ENCODE measurements around the gene MED4. TPM values are rescaled to one million over a fixed set of nuclear protein-coding genes. Genes with fewer than 3 reads are reported as not detected.
"Not testable (repeated sequence)": the region's sequence is repeated elsewhere in the genome, so short reads cannot be mapped to it uniquely, and the experiment has no call there.

The MED4 gene
- polyA plus RNA-seq, 6 donors from 2014 or later = 73.7 to 134 (median 78.6) TPM

- Mint-ChIP-seq H3K27ac (no peak overlapping the region), H3K27me3 (no peaks in the 10 kb centered on the region), H3K9me3 (peaks cover 4 to 54% (median 29%) of the 10 kb centered on the region in 7 donors), H3K4me3 (no peak overlapping the region), H3K36me3 (peaks cover 34 to 42% of the 10 kb centered on the region in 2 donors), H3K4me1 (peaks cover 0 to 2% (median 0%) of the 10 kb centered on the region in 3 donors)
- DNase-seq = no peak
- ATAC-seq (ENCODE audit: low read depth in 2 of 2) = no peak
Measured at GRCh38 chr13:48072787-48073186, 22.1 kb downstream of the MED4 start.

GRCh38 chr13:48072304-48072703 lies 22.6 kb downstream of the MED4 start:
- DNase-seq (no peak), ATAC-seq (ENCODE audit: low read depth in 2 of 2) (no peak)
- Mint-ChIP-seq H3K9me3 (peaks cover 4 to 58% (median 30%) of the 10 kb centered on the region in 7 donors), H3K4me3 (no peak overlapping the region), H3K4me1 (peaks cover 0 to 2% (median 0%) of the 10 kb centered on the region in 3 donors), H3K27ac (no peak overlapping the region), H3K36me3 (peaks cover 39 to 45% of the 10 kb centered on the region in 2 donors), H3K27me3 (no peaks in the 10 kb centered on the region)

DNA sequence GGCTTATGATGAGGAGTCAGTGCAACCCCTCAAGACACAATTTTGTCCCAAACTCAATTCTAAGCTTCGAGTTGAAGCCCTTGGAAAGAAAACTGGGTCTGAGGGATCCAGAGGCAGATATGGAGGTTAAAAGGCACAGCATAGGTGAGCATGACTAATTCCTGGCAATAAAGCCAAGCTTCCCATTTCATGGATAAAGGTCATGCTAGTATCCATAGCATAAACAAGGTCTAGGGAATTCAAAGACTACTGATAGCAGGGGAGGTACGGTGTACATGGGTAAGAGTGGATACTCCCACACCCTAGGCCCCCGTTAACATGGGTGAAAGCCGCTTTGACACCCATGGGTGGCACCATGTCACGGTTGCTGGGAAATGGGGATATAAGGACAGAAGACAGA lies 24.0 kb downstream of the MED4 start:
- Mint-ChIP-seq H3K36me3 (peaks cover 38 to 57% of the 10 kb centered on the region in 2 donors), H3K27ac (no peak overlapping the region), H3K9me3 (peaks cover 4 to 70% (median 33%) of the 10 kb centered on the region in 7 donors)

DNA sequence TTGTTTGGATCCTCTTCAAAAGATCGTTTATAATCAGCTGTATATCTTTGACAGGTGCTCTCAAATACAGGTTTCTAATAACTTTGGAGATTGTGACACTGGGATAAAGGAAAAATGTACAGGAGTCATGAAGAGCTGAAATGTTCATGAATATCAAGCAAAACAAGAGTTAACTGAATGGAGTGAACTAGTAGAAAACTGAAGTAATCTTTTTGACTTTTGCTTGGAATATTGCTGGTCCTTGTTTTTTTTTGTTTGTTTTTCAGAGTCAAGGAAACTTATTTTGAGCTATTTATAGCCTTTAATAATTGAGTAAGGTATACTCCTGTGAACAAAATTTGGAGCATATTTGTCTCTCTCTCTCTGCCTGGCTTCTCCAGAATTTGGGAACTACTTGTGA lies 25.3 kb downstream of the MED4 start:
- Mint-ChIP-seq H3K27ac (peak overlapping the region in 1 of 6 donors; percentile 44), H3K4me3 (no peak overlapping the region), H3K9me3 (peaks cover 4 to 70% (median 32%) of the 10 kb centered on the region in 7 donors), H3K36me3 (peaks cover 31 to 49% of the 10 kb centered on the region in 2 donors), H3K4me1 (peaks cover 0 to 2% (median 0%) of the 10 kb centered on the region in 3 donors), H3K27me3 (no peaks in the 10 kb centered on the region)
- ATAC-seq (ENCODE audit: low read depth in 2 of 2) (no peak), DNase-seq (no peak)

More for the DNA sequence above, 24.0 kb downstream of the MED4 start:
- no peak for DNase-seq
- no peak overlapping the region for H3K4me3 Mint-ChIP-seq
- H3K4me1 Mint-ChIP-seq = peaks cover 0 to 2% (median 0%) of the 10 kb centered on the region in 3 donors
- no peak for ATAC-seq (ENCODE audit: low read depth in 2 of 2)
- no peaks in the 10 kb centered on the region for H3K27me3 Mint-ChIP-seq

GRCh38 chr13:48068952-48069351 lies 26.0 kb downstream of the MED4 start:
- Mint-ChIP-seq H3K4me3 (no peak overlapping the region), H3K4me1 (no peaks in the 10 kb centered on the region), H3K9me3 (peaks cover 4 to 67% (median 30%) of the 10 kb centered on the region in 7 donors), H3K36me3 (peaks cover 30 to 45% of the 10 kb centered on the region in 2 donors), H3K27me3 (no peaks in the 10 kb centered on the region), H3K27ac (no peak overlapping the region)
- no peak for DNase-seq
- no peak for ATAC-seq (ENCODE audit: low read depth in 2 of 2)

GRCh38 chr13:48068036-48068435 lies 26.9 kb downstream of the MED4 start:
- H3K9me3 Mint-ChIP-seq = peaks cover 4 to 62% (median 30%) of the 10 kb centered on the region in 7 donors
- ATAC-seq (ENCODE audit: low read depth in 2 of 2) = no peak
- H3K27me3 Mint-ChIP-seq = no peaks in the 10 kb centered on the region
- H3K4me3 Mint-ChIP-seq = no peak overlapping the region
- peak overlapping the region in 1 of 6 donors; percentile 50 for H3K27ac Mint-ChIP-seq
- no peaks in the 10 kb centered on the region for H3K4me1 Mint-ChIP-seq
- DNase-seq = no peak
- peaks cover 29 to 42% of the 10 kb centered on the region in 2 donors for H3K36me3 Mint-ChIP-seq

GRCh38 chr13:48066310-48066989 lies 28.5 kb downstream of the MED4 start:
- DNase-seq = no peak
- Mint-ChIP-seq H3K4me3 (no peak overlapping the region), H3K9me3 (peaks cover 4 to 51% (median 24%) of the 10 kb centered on the region in 7 donors), H3K27me3 (no peaks in the 10 kb centered on the region), H3K27ac (peak overlapping the region in 2 of 6 donors; percentile 24 to 81), H3K36me3 (peaks cover 29 to 30% of the 10 kb centered on the region in 2 donors), H3K4me1 (no peaks in the 10 kb centered on the region)
- ATAC-seq (ENCODE audit: low read depth in 2 of 2) = no peak

DNA sequence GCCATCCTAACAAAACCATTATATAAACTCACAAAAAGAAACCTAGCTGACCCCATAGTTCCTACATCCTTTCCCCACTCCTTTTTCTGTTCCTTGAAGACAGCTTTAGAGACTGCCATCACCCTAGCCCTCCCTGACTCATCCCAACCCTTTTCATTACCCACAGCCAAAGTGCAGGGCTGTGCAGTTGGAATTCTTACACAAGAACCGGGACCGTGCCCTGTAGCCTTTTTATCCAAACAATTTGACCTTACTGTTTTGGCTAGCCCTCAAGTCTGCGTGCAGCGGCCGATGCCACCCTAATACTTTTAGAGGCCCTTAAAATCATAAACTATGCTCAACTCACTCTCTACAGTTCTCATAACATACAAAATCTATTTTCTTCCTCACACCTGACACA lies 35.0 kb downstream of the MED4 start:
- peak overlapping the region in 5 of 6 donors; percentile 7 to 75 (median 49) for H3K27ac Mint-ChIP-seq
- H3K27me3 Mint-ChIP-seq; ATAC-seq (ENCODE audit: low read depth in 2 of 2); H3K4me3 Mint-ChIP-seq; DNase-seq; H3K9me3 Mint-ChIP-seq: not testable (repeated sequence)
- H3K4me1 Mint-ChIP-seq = peaks cover 0 to 31% (median 15%) of the 10 kb centered on the region in 3 donors
- H3K36me3 Mint-ChIP-seq = peaks cover 4 to 19% of the 10 kb centered on the region in 2 donors

DNA sequence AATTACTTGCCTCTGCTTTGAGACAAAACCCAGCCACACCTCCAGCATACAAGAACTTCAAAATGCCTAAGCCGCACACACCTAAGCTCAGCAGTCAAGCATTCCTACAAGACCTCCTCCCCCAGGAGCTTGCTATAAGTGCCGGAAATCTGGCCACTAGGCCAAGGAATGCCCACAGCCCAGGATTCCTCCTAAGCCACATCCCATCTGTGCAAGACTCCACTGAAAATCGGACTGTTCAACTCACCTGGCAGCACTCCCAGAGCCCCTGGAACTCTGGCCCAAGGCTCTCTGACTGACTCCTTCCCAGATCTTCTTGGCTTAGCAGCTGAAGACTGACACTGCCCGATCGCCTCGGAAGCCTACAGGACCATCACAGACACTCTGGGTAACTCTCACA lies 36.4 kb downstream of the MED4 start:
- not testable (repeated sequence) for DNase-seq; H3K27me3 Mint-ChIP-seq; H3K4me3 Mint-ChIP-seq; H3K9me3 Mint-ChIP-seq; ATAC-seq (ENCODE audit: low read depth in 2 of 2)
- Mint-ChIP-seq H3K36me3 (peaks cover 0 to 19% of the 10 kb centered on the region in 2 donors), H3K4me1 (peaks cover 0 to 31% (median 15%) of the 10 kb centered on the region in 3 donors), H3K27ac (peak overlapping the region in 1 of 6 donors; percentile 47)

GRCh38 chr13:48055712-48056111 lies 39.2 kb downstream of the MED4 start:
- Mint-ChIP-seq H3K27ac (peak overlapping the region in 2 of 6 donors; percentile 7 to 40), H3K36me3 (peaks cover 18 to 36% of the 10 kb centered on the region in 2 donors)

GRCh38 chr13:48054601-48055000 lies 40.3 kb downstream of the MED4 start:
- H3K27ac Mint-ChIP-seq = no peak overlapping the region
- no peaks in the 10 kb centered on the region for H3K27me3 Mint-ChIP-seq
- DNase-seq (no peak), ATAC-seq (ENCODE audit: low read depth in 2 of 2) (no peak)
- H3K36me3 Mint-ChIP-seq = peaks cover 21 to 31% of the 10 kb centered on the region in 2 donors
- H3K9me3 Mint-ChIP-seq = no peaks in the 10 kb centered on the region
- peaks cover 0 to 26% (median 14%) of the 10 kb centered on the region in 3 donors for H3K4me1 Mint-ChIP-seq
- no peak overlapping the region for H3K4me3 Mint-ChIP-seq

More at GRCh38 chr13:48055712-48056111, 39.2 kb downstream of the MED4 start:
- Mint-ChIP-seq H3K9me3 (no peaks in the 10 kb centered on the region), H3K4me1 (peaks cover 0 to 31% (median 19%) of the 10 kb centered on the region in 3 donors), H3K27me3 (no peaks in the 10 kb centered on the region), H3K4me3 (no peak overlapping the region)
- no peak for ATAC-seq (ENCODE audit: low read depth in 2 of 2)
- DNase-seq = no peak

GRCh38 chr13:48050550-48050949 lies 44.4 kb downstream of the MED4 start:
- H3K27ac Mint-ChIP-seq = peak overlapping the region in 2 of 6 donors; percentile 7 to 52
- peaks cover 0 to 4% (median 0%) of the 10 kb centered on the region in 3 donors for H3K4me1 Mint-ChIP-seq
- no peaks in the 10 kb centered on the region for H3K27me3 Mint-ChIP-seq
- ATAC-seq (ENCODE audit: low read depth in 2 of 2) (no peak), DNase-seq (no peak)
- no peak overlapping the region for H3K4me3 Mint-ChIP-seq
- peaks cover 21 to 29% of the 10 kb centered on the region in 2 donors for H3K36me3 Mint-ChIP-seq
- no peaks in the 10 kb centered on the region for H3K9me3 Mint-ChIP-seq

DNA sequence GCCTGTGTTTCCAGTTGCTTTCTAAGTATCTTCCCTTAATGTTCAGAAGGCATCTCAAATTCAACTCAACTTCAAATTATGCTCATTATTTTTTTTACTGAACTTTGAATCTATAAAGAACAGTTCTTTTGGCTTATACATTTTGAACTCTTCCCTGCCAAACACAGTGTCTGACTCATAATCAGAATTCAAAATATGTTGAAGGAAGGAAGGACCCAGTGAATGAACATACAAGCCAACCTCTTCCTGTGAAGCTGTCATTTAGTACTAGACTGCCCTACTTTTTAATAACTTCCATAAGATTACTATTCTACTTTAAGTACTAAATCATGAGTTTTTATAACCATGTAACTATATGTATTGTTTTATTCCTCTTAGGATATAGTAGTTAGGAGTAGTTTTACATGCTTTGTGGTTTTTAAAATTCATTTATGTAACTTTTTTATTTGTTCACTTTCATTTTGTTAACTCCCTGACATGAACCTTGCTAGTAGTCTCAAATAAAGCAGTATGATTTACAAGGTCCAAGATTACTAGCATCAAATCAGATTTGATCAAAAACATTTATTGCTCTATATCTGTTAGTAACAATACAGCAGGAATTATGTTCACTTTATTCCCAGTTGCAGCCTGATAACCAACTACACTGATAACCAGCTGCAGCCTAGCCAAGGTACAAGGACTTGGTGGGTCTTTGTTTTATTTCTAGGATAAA lies 51.0 kb downstream of the MED4 start:
- ATAC-seq (ENCODE audit: low read depth in 2 of 2) = no peak
- Mint-ChIP-seq H3K27me3 (no peaks in the 10 kb centered on the region), H3K4me1 (peaks cover under 1 to 5% (median 3%) of the 10 kb centered on the region in 3 donors), H3K27ac (peak overlapping the region in 1 of 6 donors; percentile 42), H3K4me3 (no peak overlapping the region), H3K36me3 (peaks cover 9 to 12% of the 10 kb centered on the region in 2 donors), H3K9me3 (no peaks in the 10 kb centered on the region)
- DNase-seq = no peak
